ENCODE data around the gene RPS2.
"Not testable (repeated sequence)": the region's sequence is repeated elsewhere in the genome, so short reads cannot be mapped to it uniquely, and the experiment has no call there.

RPS2 gene

DNA sequence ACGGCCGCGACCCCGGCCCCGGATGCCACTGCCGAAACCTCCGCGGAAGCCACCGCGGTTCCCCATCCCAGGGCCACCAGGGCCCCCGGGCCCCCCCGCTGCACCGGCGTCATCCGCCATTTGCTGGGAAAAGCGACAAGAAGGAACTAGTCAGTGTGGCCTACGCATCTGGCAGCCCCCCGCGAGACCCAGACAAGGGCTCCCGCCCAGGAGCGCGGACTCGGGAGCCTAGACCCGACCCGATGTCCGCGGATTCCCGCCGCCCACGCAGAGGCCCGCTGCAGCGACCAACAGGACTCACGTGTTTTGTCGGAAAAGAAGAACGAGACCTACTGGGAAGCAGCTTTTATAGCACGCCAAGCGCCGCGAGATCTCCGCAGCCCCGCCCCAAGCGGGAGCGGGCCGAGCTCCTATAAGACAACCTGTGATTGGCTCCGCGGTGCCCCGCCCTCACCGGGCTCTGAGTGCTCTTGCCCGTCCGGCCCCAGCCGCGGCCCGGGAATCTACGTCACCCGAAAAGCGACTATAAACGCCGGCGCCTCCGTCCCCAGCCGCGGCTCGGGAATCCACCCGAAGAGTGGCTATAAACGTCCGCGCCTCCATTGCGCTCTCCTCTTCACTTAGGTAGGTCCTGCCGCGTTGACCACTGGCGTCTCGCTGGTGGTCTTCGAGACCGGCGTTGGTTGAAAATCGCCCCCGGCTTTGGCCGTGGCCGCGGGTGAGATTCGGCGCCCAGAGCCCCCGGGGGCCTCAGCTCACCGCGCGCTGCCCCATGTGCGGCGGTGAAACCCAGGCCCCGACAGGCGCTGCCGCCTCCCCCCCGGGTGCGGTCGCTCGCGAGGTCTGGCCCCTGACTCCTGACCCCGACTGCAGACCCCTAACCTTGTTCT is at the start of gene RPS2:
Gene RPS2, minus strand, starts transcription at position 321 of the 890 bp plus-strand sequence. Its CDS starts 201 bp downstream, at position 120.
- peak; percentile 98 for DNase-seq

DNA sequence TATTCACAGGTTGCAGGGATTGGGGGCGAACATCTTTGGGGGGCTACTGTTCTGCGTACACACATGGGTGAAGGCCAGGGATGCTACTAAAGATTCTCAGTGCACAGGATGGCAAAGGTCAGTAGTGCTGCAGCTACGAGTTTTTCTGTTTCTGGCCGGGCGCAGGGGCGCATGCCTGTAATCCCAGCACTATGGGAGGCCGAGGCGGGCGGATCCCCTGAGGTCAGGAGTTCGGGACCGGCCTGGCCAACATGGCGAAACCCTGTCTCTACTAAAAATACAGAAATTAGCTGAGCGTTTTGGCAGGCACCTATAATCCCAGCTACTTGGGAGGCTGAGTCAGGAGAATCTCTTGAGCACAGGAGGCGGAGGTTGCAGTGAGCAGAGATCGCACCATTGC is 48.9 kb upstream of the RPS2 start:
- DNase-seq, result no peak

DNA sequence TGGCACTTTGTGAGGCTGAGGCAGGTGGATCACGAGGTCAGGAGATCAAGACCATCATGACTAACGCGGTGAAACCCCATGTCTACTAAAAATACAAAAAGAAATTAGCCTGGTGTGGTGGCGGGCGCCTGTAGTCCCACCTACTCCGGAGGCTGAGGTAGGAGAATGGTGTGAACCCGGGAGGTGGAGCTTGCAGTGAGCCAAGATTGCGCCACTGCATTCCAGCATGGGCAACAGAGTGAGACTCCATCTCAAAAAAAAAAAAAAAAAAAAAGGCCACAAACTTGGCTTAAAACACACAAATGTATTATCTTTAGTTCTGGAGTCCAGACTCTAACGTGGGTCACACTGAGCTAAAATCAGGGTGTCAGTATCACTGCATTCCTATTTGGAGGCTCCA is 47.1 kb upstream of the RPS2 start:
- DNase-seq, result not testable (repeated sequence)

DNA sequence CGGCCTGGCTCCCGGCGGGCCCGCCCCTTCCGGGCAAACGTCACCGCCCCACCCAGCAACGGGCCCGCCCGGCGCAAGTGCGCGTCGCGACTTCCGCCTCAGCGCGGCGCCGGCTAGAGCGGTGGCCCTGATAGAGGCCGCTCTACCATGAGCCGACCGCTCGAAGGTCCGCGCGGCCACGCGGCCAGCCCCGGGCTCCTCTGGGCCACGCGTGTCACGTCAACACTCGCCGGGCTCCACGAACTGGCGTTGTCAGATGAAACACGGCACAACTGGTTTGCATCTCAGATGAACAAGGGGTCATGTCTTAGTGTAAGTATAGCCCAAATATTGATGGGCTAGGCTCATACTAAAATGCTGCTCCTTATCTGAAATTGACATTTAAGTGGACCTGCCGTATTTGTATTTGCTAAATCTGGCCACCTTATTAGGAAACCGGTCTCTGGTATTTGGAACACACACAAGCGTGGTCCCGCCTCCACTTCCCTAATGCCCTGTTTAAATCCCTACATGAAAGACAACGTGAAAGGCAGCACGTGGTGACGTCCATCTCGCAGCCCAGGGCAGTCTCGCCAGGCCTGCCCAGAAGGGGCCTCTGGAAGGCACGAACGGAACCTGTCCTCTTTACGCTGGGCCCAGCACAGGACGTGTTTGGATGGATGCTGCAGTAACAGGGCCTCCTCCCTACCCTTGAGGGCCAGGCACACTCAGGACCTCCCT is 45.3 kb upstream of the RPS2 start, which contains the start of gene ZNF598:
Gene ZNF598, minus strand, starts transcription at position 31 of the 720 bp plus-strand sequence.
- DNase-seq, result peak; percentile 69

DNA sequence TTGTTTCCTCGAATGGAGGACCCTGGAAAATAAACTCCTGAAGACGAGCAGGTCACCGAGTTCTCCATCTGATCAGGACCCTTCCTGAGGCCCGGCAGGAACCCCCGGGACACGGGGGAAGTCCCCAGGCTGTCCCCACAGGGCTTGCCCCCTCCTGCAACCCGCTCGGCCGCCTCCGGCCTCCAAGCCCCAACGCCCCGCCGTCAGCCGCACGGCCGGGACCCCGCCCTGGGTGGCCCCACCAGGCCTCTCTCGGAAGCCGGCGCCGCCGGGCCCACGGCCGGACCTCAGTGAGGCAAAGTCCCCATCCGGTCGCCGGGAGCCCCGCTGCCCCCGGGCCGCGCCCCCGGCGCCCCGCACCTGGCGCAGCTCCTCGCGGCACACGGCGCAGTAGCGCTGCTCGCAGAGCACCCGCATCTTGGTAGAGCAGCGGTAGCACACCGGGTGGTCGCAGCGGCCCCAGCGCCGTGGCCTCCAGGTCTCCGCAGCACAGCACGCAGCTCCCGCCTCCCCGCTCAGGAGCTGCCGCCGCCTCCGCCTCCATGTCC is 44.6 kb upstream of the RPS2 start:
- no peak for DNase-seq

DNA sequence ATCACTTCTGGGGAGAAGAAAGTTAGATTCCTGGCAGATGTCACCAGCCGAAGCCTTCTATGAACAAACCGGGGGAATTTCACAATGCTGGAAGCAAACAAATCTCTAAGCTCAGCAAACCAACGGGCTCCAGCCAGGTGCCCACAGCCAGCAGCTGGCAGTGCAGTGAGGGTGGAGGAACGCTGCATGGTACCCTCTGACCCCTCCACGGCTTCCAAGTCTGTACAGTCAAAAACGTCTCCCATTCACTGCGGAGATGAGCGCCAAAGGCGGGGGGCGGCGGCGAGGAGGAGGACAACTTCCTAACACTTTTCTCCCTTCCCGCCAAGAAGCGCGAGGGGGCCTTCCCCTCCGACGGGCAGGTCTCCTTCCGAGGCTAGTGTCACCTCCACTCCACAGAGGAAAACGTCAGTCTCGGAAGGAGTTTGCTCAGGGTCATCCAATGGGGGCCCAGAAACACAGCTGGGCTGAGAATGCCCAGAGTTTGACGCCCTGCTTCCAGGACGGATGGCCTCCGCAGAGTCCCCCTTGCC is 44.1 kb upstream of the RPS2 start:
- DNase-seq, result peak; percentile 5

DNA sequence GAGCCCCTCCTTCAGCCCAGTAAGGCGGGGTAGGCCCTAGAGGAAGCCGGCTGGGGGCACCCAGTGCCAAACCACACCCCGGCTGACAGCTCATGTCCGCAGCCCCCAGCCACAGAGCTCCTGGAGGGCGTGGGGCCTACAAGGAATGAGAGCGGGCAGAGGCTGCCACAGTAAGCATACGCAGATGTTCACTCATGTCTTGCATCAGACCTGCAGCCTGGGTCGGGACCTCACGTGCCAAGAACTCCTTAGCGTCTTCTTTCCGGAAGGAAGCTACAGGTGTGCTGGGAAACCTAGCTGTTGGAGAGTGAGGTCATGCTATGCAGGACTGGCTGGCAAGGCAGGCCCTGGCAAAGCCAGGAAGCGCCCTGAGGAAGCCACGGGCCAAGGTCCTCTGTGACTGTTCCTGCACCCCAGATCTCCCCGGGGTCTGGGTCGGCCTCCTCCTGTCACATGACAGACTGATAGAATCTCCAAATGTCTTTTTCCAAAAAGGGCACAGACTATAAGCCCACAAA is 43.4 kb upstream of the RPS2 start:
- no peak for DNase-seq

- DNase-seq, result no peak
These were observed 42.6 kb upstream of the RPS2 start for GRCh38 chr16:2007081-2007836.

DNA sequence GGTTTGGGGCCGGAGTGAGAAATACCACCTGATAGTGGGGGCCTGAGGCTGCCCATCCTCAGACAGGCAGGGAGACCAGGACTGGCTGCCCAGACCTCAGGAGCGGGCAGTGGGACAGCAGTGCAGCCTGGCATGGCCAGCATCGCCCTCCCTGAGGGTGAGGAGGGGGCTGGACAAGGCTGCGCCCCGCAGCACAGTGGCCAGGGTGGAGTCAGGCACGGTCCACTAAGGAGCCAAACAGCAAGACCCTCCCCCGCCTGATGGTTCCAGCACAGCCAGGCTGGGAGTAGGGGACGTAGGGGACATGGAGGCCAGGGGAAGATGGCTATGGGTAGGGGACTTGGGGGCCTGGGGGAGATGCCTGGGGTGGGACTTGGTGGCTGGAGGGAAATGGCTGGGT is 41.7 kb upstream of the RPS2 start:
- DNase-seq, result no peak

GRCh38 chr16:2005646-2006045 is 41.0 kb upstream of the RPS2 start:
- DNase-seq, result no peak

GRCh38 chr16:2004795-2005517 is 40.3 kb upstream of the RPS2 start:
- no peak for DNase-seq

DNA sequence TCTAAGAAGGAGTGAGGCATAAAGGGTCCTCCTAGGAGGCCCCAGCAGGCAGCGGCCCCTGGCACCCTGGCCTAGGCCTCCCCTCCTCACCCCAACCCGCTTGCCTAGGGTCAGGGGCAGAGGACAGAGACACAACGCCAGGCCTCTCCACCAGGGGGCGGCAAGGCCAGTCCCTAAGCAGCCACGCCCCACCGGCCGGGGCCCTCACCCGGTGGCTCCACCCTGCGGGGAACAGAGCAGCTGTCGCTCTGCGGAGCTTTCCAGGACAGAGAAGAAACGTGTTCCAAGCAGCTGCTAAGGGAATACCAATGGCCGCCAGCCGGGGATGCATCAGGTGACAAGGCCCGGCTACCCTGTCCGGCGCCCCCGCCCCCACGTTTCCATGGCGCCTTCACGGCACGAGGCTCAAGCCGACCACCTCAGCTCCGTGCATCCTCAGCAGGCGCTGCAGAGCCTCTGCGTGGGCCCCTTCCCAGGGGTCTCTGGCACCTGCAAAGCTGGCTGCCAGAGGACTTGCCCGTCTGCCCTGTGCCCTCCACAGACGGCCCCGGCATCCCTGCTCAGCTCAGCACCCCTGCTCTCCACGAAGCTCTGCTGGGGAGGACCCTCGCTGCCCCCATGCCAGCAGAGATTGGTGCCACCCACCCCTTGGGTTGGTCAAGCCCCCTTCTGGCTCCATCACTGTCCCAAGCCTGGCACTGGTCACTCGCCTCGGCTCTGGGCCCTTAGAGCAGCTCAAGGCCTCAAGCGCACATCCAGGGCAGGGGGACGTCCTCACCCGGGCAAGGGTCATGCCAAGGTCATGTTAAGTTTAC is 39.4 kb upstream of the RPS2 start:
- peak; percentile 73 for DNase-seq

DNA sequence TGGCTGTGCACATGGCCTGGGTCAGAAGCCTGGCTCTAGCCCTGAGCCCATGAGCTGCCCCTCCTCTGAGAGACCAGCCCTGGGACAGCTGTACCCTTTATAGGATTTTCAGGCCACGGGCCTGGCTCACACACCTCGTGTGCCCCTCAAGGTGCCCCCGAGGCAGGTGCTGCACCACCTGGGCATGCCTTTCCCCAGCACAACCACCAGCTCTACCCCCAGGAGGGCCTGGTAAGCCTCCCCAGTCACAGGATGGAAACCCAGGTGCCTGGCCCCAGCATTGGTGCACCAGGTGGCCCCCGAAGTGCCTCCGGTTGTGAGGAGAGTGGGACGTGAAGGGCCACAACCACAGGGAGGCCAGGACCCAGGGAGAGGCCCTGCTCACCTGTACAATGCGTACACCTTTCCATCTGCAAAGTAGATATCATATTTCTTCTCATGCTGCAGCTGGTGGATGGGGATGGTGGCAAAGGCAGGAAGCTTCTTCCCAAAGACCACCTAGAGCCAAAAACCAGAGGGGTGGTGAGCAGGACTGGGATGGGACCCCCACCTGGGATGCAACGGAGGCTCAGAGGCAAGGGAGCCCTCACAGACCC is 38.7 kb upstream of the RPS2 start:
- DNase-seq, result no peak

DNA sequence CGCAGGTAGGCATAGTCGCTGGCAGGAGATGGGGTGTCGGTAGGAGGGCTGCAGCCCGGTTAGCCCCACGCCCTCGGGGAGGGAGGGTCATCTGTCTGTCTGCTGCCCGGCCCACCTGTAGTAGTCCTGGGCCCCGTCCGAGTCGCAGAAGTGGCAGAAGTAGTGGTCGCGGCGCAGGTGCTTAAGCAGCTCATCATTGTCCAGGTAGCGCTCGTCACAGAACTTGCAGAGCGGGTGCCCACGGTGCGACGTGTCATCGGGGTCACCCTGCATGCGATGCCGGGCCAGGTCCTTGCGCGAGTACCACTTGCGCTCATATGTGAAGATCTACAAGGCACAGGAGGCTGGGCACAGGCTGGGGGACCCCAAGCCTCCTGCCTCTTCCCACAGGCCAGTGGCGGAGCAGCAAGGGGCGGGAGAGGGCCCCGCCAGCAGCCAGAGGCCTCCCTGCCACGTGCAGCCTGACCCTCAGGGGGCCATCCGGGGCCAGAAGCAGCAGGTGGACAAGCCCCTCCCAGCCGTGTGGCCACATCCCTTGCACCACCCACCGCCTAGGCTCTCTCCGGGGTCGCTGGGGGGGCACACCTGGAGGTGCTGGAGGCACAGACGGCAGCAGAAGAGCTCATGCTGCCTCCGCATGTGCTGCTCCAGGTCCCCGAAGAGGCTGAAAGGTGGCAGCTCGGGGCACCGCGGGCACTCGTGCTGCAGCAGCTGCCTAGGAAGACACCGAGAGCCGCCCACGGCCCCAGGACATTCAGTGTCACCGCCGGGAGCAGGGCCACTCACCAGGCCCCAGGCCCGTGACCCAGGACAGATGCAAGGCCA is 38.0 kb upstream of the RPS2 start:
- DNase-seq, result no peak

DNA sequence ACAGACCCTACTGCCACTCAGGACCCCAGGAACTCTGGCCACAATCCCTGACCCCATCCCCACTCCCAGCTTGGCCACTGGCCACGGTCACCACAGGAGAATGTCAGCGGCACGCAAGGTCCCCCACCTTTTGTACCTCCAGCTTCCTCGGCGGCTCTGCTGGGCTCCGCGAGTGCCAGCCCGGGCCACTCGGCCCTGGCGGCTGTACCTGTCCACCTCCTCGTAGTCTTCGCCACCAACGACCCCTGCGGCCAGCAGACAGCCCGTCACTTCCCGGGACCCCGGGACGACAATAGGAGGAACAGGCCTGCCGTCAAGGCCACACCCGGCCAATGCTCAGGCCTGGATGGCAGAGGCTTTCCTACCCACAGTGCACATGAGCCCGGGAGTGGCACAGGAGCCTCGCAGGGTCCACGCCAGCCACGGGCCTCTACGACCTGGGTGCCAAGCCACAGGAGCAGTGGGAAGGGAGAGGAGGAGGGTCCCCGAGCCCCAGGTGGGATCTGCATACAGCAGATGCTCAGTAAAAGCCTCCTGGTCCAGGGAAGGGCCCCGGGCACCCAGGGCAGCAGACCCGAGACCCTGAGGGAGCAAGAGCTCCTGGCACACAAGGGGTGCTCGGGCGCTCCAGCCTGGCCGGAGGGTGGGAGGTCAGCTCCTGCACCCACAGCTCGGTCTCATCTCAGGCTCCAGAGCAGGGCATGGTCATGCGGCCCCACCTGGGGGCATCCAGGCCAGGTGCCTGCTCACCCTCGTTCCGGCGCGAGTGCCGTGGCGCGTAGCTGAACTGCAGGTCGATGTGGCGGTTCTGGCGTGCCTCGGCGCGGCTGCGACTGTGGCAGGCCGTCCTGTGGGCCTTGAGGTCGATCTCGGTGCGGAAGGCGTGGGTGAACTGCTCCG is 37.1 kb upstream of the RPS2 start:
- DNase-seq, result no peak

DNA sequence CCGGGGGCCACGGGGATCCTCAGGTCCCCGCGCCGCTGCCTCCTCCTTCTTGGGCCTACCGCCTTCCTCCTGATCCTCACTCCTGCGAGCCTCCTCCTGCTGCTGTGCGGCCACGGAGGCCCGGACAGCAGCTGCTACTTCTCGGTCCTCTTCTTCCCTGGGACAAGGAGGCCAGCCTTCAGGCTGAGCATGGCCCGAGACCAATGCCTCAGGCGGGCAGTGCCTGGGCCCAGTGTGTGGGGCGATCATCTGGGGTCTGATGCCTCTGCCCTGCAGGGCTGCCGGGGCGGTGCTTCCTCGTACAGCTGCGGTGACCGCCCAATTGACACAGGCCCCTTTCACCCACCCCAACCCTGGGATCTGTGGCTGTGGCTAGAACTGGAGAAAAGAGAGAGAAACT is 36.4 kb upstream of the RPS2 start:
- DNase-seq, result no peak

DNA sequence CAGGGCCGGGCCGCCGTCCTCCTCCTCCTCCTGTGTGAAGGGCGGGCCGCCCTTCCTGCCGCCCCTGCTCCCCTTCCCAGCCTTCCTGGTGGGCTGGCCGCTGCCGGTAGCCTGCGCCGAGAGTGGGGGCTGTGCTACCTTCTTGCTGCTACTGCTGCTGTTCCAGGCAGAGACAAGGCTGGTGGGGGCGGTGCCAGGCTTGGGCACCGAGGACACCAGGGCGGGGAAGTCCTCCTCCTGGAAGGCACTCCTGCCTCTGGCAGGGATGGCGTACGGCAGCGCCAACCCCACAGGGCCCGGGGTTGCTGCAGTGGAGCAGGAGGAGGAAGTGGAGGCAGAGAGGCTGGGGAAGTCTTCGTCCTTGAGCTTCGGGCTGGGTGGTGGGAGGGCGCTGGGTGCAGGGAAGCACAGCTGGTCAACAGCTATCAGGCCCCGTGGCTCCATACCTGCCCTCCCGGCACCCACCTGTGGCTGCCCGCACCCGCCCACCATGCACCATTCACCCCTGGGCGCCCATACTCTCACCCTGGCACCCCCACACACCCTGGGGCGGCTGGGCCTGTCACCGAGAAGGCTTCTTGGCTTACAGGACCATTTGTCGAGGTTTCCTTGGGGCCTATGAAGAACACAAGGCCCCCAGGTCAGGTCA is 35.4 kb upstream of the RPS2 start:
- no peak for DNase-seq
